Measurements from ENCODE around the gene ATP2C2.

The ATP2C2 gene

DNA sequence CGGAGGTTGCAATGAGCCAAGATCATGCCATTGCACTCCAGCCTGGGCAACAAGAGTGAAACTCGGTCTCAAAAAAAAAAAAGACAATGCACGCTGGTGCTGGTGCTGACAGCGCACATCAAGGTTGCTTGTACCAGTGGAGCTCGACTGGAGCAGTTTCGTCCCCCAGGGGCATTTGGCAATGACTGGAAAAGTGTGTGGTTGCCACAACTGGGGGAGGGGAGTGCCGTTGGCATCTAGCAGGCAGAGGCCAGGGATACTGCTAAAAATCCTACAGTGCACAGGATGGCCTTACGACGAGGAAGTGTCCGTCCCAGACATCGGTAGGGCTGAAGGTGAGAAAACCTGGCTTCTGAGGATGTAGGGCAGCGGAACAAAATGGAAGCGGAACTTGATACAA lies 133.7 kb downstream of the ATP2C2 start:
- TF ChIP-seq SIN3A (IDR thresholded peaks at IDR 0.05; ENCODE audit: borderline replicate concordance, insufficient read depth, low read length) (no peak), TAF1 (IDR thresholded peaks at IDR 0.05; ENCODE audit: borderline replicate concordance, insufficient read depth, low read length) (no peak), POLR2AphosphoS5 (IDR thresholded peaks at IDR 0.05; ENCODE audit: low read depth, low read length) (no peak), FOXP2 (optimal IDR thresholded peaks at IDR 0.05; ENCODE audit: borderline replicate concordance, extremely low read depth, extremely low read length, insufficient read depth) (no peak)
- TF ChIP-seq, protein P1, sequence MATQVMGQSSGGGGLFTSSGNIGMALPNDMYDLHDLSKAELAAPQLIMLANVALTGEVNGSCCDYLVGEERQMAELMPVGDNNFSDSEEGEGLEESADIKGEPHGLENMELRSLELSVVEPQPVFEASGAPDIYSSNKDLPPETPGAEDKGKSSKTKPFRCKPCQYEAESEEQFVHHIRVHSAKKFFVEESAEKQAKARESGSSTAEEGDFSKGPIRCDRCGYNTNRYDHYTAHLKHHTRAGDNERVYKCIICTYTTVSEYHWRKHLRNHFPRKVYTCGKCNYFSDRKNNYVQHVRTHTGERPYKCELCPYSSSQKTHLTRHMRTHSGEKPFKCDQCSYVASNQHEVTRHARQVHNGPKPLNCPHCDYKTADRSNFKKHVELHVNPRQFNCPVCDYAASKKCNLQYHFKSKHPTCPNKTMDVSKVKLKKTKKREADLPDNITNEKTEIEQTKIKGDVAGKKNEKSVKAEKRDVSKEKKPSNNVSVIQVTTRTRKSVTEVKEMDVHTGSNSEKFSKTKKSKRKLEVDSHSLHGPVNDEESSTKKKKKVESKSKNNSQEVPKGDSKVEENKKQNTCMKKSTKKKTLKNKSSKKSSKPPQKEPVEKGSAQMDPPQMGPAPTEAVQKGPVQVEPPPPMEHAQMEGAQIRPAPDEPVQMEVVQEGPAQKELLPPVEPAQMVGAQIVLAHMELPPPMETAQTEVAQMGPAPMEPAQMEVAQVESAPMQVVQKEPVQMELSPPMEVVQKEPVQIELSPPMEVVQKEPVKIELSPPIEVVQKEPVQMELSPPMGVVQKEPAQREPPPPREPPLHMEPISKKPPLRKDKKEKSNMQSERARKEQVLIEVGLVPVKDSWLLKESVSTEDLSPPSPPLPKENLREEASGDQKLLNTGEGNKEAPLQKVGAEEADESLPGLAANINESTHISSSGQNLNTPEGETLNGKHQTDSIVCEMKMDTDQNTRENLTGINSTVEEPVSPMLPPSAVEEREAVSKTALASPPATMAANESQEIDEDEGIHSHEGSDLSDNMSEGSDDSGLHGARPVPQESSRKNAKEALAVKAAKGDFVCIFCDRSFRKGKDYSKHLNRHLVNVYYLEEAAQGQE (IDR thresholded peaks at IDR 0.05; ENCODE audit: insufficient read depth in 1 of 2, low read depth in 2 of 2, low read length in 2 of 2) = no peak

DNA sequence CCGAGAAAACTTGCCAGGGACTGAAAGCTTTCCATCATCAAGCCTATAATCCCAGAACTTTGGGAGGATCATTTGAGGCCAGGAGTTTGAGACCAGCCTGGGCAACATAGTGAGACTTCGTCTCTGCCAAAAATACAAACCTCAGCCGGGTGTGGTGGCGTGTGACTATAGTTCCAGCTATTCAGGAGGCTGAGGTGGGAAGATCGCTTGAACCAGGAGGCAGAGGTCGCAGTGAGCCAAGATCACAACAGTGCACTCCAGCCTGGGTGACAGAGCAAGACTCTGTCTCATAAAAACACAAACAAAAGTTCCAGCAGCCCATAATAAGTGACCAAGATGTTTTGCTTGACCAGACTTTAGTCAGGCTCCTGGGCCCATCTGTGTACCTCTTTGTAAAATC lies 134.2 kb downstream of the ATP2C2 start:
- TF ChIP-seq FOXP2 (optimal IDR thresholded peaks at IDR 0.05; ENCODE audit: borderline replicate concordance, extremely low read depth, extremely low read length, insufficient read depth) = no peak
- no peak for TF ChIP-seq TAF1 (IDR thresholded peaks at IDR 0.05; ENCODE audit: borderline replicate concordance, insufficient read depth, low read length)
- TF ChIP-seq POLR2AphosphoS5 (IDR thresholded peaks at IDR 0.05; ENCODE audit: low read depth, low read length) = no peak
- TF ChIP-seq, protein P1 (IDR thresholded peaks at IDR 0.05; ENCODE audit: insufficient read depth in 1 of 2, low read depth in 2 of 2, low read length in 2 of 2) = no peak
- TF ChIP-seq SIN3A (IDR thresholded peaks at IDR 0.05; ENCODE audit: borderline replicate concordance, insufficient read depth, low read length) = no peak

DNA sequence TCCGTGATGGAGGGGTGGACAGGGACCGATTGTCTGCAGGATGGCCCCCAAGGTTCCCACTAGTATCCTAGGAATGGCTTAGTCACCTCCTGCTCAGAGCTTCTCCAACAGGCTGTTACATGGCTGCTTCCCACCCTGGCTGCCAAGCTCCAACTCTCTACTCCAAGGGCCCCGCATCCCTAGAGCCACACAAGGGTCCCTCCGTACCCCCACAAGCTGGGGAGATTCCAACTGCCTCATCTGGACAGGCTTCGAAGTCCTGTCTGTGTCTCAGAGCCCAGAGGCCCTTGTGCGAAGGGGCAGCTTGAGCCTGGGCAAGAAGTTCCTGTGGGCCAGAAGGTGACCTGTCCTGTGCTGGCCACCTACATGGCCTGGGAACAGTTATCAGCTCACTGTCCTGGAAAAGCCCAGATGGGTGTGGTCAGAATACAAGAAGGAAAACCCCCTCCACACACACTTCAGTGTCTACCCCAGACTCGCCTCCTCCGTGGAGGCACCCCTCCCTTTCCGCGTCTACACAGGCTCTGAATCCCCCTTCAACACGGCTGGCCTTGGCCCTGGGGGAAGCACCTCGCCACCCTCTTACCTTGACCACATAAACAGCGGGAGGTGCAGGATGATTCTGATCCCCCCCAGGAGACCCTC lies 135.5 kb downstream of the ATP2C2 start:
- TF ChIP-seq POLR2AphosphoS5 (IDR thresholded peaks at IDR 0.05; ENCODE audit: low read depth, low read length) (no peak), SIN3A (IDR thresholded peaks at IDR 0.05; ENCODE audit: borderline replicate concordance, insufficient read depth, low read length) (no peak), TAF1 (IDR thresholded peaks at IDR 0.05; ENCODE audit: borderline replicate concordance, insufficient read depth, low read length) (no peak)
- TF ChIP-seq, protein P1 (IDR thresholded peaks at IDR 0.05; ENCODE audit: insufficient read depth in 1 of 2, low read depth in 2 of 2, low read length in 2 of 2) = no peak

DNA sequence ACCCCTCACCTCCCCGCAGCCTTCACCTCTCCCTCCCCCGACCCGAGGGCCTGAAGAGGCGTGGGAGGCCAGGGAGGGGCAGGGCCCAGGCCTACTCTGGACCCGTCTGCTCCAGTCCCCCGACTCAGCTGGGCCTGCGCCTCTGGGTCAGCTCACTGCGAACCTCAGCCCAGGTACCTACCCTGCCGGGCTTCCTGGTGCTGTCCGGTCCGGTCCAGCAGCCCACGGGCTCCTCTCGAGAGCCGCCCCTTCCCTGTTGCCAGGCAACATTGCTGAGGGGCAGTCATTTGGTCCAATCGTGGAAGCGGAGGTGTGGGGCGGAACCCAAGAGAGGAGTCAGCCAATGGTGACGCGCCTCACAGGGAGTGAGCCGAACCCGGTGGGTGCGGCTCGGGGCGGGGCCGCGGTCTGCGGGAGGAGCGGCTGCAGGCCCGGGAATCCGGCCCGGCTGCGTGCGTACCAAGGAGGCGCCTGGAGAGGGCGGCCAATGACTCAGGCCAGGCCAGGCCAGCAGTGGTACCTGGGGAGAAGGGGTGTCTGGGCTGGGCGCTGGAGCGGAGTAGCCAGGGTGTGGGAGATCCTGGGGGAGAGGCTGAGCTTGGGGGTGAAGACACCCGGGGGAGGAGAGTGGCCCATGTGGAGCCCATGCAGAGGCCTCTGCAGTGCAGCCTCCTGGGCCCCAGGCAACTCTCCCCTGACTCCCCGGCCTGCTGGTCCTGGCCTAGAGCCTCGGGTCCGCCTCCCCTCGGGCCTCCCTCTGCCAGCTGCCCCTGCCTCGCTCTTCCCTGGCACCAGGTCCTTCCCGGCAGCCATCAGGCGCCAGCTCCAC lies 136.3 kb downstream of the ATP2C2 start, which contains the start of gene MEAK7:
Gene MEAK7 (minus strand): TSS at position 240 of the 829 bp plus-strand sequence. CDS start 6,573 bp downstream, outside the sequence.
- TF ChIP-seq POLR2AphosphoS5 (IDR thresholded peaks at IDR 0.05; ENCODE audit: low read depth, low read length) = peak; percentile 91
- TF ChIP-seq FOXP2 (optimal IDR thresholded peaks at IDR 0.05; ENCODE audit: borderline replicate concordance, extremely low read depth, extremely low read length, insufficient read depth) = peak; percentile 31
- no peak for TF ChIP-seq TAF1 (IDR thresholded peaks at IDR 0.05; ENCODE audit: borderline replicate concordance, insufficient read depth, low read length)

DNA sequence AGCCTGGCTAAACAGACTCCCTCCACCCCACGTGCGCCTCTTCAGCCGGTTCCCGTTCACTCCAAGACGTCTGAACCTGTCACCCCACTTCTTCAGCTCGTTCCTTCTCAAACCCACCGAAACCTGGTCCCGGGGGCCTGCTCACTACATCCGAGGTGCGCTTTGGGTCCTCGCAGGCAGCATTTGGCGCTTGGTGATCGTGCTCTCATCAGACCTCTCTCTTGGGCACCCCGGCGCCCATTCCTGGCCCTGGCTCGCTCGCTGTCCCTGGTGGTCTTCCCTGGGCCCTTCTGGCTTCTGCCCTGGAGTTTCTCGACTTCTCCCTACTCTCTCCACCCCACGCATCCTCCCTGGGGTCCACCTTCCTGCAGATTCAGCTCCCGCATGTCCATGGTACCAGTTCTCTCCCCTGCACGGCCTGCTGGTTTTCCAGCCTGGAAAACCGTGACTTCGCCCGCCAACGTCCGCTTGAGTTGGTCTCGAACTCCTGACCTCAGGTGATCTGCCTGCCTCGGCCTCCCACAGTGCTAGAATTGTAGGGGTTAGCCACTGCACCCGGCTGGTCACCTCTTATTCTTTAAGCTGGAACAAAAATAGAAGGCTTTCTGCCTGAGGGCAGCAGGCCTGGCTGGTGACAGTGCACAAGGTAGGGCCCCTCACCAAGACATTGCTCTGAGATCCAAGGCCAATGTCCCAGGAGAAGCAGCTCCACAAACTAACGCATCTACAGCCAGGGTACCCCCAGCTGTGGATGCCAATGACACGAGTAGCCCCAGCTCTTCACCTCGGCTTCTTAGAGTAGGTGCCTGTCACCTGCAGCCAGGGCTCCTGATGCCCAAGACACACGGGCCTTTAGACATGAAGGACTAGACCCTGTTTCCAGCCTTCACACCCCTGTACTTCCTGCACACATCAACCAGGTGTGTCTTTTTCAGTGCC lies 137.2 kb downstream of the ATP2C2 start:
- TF ChIP-seq, protein P1 (IDR thresholded peaks at IDR 0.05; ENCODE audit: insufficient read depth in 1 of 2, low read depth in 2 of 2, low read length in 2 of 2) = no peak
- no peak for TF ChIP-seq FOXP2 (optimal IDR thresholded peaks at IDR 0.05; ENCODE audit: borderline replicate concordance, extremely low read depth, extremely low read length, insufficient read depth)
- no peak for TF ChIP-seq POLR2AphosphoS5 (IDR thresholded peaks at IDR 0.05; ENCODE audit: low read depth, low read length)
- TF ChIP-seq SIN3A (IDR thresholded peaks at IDR 0.05; ENCODE audit: borderline replicate concordance, insufficient read depth, low read length) = no peak
- TF ChIP-seq TAF1 (IDR thresholded peaks at IDR 0.05; ENCODE audit: borderline replicate concordance, insufficient read depth, low read length) = no peak

Data from PFSK-1 (cell line).